Right forelimb (tissue), 1 donor: ENCODE results near the gene ITSN1.
"Not testable (repeated sequence)": the region's sequence is repeated elsewhere in the genome, so short reads cannot be mapped to it uniquely, and the experiment has no call there.

Experiments
- DNase-seq: peaks from one replicate; pipeline ENCODE4 v3.0.0-alpha.2; 2018

The ITSN1 gene

DNA sequence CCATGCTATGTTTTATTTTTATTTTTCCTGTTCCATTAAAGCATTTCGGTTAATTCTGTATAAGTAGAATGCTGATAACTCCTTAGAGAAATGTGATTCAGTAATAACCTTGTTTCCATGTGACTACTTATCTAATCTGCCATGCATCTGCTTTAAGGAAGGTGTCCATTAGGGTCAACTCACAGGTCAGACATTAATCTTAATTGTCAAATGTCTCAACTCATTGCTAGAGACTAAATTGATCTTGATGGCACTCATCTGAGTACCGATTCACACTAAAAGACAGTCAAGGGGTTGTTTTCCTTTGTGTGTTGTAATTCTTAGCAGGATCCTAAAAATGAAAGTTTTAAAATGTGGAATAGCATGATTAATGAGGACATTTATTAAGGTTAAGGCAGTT, 41.8 kb downstream of the ITSN1 start:
- DNase-seq = no peak

DNA sequence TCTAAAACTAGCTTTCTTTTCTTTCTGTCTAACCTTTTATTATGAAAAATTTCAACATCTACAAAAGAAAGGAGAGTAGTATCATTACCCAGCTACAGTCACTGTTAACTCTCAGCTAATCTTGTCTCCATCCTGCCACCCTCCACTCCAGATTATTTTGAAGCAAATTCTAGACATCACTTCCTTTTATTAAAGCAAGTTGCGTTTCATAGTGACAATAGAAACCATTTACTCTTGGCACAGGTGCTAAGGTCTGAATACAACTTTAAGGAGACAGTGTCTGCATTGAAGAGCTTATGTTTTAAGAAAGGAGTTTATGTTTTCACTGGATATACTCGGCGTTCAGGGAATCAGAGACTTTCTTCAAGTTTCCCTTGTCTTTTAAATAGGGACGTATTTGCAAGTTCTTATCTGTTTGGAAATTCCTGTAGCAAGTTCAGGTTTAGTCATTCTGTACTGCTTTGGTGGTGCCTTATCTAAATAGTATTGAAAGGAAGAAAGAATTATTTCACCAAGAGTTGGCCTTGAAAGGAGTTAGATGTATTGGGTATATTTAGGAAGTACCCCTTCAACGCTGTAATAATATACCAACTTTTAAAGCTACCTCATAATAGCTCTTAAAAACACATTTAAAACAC, 42.7 kb downstream of the ITSN1 start:
- DNase-seq = no peak

DNA sequence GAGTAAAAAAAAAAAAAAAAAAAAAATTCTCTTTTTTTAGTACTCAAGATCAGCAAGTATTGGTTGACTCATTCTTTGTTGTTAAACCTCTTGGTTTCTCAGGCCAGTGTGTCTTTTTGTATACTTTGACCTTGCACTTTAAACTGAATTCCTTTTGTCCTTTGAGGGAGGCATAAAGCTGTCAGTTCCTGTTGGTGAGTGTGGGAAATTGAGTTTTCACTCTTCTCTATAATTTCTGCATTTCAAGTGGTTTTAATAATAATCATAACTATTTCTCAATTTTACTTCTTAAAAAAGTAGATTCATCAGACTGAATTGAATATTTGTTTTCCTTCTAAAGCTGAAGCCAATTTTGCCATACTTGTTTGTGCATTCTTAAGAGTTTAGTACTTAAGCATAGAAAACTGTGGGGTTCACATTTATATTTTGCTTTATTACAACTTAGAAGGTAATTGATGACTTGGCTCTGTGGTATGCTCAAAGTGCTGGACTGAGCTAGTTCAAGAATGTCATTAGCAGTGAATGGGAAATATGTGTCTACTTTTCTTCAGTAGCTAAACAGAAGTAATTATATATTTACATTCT, 43.4 kb downstream of the ITSN1 start:
- no peak for DNase-seq

DNA sequence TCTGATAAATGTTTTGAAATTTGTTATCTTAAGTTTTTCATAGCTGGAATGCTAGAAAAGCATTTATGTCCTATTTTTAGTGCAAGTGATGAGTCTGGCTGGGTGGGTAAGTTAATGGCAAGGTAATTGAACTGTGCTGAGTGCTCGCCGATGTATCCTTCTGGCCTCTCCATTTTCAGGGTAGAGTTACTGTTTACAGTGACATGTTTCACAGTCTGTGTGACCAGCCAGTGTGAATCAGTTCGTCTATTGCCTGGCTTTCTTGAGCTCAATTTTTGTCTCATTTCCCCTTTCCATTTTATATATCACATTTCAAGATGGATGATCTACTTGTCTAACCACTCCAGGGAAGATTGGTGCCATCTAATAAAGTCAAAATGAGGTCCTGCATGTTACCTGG, 44.1 kb downstream of the ITSN1 start:
- DNase-seq = no peak

DNA sequence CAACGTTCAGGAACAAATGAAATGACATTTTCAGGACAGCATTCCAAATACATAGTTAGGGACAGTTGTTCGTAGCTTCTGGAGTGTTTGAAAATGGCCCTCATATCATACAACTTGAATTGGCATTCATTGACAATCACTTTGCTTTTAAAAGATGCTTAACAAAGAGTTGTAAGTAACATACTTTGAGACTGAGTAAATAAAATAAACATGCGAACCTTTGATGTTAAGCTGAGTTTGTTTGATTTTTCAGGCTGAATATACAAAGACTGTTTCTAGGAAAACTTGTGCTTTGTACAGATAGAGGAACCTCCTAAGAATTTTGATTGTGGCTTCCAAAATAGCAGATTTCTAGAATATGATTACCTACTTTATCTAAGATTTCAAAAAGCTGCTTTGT, 45.3 kb downstream of the ITSN1 start:
- DNase-seq = no peak

DNA sequence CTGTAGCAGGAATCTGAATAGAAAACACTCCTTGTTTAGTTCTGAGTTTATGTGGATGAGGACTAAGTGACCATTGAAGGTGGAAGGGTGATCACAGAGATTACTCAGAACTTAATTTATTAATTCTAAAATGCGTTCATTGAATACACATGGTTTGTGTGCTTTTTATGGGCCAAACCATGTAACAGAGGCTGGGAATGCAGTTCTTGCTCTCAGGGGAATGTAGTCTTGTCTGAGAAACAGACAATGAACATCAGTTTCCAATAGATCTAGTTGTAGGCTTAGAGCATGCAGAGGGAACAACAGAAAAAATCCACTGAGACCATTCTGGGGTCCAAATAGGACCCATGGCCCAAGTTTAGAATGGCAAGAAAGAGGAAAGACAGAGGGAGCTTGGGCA, 46.1 kb downstream of the ITSN1 start:
- DNase-seq = no peak

DNA sequence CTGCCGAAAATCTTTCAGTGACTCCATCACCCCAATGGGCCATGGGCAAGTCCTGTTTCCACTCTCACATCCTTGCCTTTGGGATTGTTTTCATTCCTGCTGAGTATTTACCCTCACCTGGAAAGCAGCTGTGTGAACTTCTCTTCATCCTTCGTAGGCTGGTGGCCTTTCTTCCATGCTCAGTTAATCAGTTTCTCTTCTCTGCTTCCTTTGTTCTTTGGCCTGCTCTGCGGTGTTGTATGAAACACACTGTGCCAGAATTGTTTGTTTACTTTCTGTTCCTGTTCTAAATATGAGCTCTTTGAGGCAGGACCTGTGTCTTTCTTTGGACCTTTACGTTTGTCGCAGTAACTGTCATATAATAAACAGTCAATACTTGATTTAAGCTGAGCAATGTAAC, 48.6 kb downstream of the ITSN1 start:
- no peak for DNase-seq

DNA sequence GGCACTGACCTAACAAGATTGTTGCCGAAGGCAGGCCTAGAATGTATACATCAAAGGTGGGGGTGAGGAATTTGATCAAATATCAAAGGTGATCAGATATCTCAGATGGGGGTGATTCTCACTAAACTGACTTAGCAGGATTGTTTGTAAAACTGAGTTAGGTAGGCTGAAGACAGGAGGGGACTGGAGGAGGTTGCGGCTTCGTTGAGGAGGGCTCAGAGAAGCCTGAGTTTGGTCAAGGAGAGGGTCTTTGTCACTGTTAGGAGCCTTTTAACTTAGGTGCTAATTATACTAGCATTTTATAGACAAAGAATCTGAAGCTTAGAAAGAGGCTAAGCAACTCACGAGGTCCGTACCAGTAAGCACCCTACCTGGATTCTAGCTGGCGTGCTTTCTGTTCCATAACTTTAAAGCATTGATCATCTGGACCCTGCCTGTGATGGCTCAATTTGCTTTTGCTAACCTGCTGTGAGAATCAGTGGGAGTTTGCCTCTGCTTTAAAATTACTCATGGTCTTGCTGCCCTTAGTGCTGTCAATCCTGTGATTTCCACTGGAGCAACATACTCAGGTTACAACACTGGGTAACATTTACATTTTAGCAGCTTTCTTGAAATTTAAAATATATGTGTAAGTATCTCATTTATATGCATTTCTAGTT, 49.8 kb downstream of the ITSN1 start:
- DNase-seq = no peak

DNA sequence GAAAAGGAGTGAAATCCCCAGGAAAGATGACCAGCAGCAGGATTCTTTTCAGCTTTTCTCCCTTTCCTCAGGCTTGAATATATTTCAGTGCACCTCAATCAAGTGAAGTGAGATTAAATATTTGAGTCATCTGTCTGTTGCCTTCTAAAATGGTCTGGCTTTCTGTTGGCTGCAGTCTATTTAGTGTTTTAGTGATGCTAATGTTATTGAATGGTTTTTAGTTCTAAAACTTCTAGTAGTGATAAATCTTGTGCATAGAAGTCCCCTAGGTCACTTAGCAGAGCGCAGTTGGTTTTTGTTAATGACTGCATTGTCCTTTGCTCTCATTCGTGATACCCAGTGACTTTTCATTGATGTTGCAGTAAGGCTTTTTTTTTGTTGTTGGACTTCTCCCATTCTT, 53.5 kb downstream of the ITSN1 start:
- DNase-seq = no peak

DNA sequence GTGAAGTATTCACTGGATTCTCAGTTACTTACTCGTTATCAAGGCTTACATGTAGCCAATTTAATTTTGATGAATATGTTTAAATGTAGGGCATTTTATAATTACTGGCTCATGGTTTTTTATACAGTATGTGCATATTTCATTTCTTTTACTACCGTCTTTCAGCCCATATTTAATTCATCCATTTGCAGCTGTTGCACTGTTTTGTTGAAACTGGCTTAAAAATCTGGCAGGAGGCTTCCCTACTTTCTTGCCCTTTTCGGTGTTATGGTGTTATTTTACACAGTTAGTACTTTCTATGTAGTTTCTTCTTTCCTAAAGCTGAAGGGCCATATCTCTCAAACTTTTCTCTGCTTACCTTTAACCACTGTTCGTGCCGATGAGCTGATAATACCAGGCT, 54.2 kb downstream of the ITSN1 start:
- no peak for DNase-seq

DNA sequence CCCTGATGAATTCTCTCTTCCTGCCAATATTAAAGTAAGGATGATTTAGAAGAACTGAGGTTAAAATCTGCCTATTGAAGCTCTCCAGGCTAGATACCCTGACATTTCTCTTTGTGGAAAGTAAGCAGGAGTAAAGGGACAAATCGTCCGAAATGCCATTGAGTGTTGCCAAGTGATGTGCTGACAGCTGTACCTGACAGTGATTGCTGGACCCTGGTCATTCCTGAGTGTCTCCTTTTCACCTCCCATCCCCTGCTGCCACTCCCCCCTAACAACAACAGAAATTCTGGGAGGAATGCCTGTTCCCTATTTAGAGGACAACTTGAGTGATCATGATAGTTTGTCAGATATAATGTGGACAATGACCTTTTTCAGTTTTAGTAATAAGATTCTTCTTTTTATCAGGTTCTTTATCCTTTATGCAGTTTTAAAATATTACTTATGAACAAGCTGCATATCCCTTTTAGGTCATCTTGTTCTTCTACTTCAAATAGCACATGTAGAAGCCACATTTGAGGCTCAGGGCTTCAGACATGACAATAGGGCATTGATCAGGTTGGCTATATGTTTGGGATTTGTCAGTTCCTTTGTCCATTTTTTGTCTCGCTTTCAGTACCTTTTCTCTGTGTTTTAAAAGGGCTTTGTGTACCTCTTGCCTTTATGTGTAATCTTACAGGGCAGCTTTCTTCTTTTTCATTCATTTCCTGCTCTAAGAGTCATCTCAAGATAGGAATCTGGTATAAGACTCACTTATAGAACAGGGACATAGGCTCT, 56.0 kb downstream of the ITSN1 start:
- DNase-seq = no peak

DNA sequence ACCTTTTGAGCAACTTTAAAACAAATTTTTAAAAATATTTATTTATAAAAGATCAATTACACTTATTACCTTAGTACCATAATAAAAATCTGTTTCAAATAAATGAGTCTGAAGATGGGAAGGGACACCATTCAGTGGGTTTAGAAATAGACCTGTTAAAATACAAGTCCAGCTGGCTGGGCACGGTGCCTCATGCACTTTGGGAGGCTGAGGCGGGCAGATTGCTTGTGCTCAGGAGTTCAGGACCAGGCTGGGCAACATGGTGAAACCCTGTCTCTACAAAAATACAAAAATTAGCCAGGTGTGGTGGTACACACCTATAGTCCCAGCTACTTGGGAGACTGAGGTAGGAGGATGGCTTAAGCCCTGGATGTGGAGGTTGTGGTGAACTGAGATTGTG, 57.0 kb downstream of the ITSN1 start:
- no peak for DNase-seq

DNA sequence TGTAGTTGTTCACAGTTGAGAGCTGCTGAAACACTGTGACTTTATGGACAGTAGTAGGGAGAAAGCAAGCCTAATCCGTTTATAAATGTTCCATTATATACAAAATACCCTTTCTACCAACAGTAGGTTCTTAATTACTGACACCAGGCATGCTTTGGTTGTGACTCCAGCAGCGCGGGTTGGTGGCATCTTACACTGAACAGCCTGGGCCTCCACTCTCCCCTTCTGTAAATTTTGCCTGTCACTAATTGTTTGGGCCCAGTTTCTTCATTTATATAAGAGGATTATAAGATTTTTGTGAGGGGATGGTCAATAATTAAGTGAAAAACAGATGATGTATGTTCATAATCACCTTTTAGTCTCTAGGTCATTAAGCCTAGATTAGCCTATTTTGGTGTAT, 58.2 kb downstream of the ITSN1 start:
- DNase-seq = no peak

DNA sequence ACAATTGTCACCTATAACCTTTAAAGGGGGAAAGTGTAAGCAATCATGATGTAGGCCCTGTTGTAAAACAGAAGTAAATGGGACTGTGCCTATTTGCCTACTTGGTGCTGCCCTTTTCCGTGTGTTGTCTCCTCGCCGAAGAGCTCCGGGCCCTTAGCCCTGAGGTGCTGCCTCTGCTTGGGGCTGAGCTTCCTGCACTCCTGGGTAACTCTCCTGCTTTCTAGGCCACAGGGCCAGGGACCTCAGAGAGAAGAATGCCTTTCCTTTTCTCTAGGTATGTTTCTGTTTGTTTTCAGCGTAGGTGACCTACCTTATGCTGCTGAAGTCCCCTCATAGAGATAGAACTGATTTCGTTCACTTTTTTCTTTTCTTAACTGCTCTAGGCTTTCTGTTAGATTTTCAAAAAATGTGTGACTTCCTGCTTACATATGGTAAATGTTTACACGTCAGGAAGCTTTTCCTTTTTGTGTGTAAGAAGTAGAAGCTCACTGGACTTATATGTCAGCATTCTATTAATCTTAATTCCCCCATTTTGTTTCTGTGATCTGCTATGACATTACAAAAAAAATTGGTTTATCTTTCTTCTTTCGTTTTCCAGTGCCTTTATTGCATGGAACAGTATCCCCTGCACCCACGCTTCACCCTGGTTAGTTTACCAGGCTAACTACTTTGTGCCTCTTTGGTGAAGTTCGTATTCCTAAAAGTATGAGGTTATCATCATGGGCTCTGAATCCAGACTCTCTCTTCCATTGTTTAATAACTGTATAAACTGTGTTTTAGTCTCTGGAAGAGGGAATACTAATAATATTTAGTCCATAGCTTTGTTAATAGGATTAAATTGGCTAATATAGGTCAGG, 61.7 kb downstream of the ITSN1 start:
- no peak for DNase-seq

DNA sequence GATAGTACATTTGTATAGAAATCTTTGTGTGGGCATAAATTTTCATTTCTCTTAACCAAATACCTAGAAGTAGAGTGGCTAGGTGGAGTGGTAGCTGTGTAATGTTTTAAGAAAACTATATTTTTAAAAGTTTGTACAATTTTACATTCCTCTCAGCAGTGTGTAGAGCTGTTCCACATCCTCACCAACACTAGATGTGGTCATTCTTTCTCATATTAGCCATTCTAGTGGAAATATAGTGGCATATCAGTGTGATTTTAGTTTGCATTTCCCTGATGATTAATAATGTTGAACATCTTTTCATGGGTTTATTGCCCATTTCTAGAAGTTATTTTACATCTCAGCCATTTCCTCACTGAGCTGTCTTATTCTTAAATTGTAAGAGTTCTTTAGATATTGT, 65.5 kb downstream of the ITSN1 start:
- DNase-seq = no peak

DNA sequence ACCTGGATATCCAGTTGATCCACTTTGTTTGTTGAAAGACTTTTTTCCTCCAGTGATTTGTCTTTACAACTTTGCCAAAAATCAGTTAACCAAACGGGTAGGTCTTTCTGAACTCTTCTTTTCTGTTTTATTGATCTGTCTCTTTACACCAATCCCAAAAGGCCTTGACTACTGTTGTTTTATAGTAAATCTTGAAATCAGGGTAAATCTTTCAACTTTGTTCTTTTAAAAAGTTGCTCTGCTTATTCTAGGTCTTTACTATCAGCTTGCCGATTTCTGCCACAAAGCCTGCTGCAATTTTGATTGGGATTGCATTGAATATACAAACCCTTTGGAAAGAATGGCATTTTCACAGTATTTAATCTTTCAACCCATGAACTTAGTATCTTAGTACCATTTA, 66.6 kb downstream of the ITSN1 start:
- no peak for DNase-seq

DNA sequence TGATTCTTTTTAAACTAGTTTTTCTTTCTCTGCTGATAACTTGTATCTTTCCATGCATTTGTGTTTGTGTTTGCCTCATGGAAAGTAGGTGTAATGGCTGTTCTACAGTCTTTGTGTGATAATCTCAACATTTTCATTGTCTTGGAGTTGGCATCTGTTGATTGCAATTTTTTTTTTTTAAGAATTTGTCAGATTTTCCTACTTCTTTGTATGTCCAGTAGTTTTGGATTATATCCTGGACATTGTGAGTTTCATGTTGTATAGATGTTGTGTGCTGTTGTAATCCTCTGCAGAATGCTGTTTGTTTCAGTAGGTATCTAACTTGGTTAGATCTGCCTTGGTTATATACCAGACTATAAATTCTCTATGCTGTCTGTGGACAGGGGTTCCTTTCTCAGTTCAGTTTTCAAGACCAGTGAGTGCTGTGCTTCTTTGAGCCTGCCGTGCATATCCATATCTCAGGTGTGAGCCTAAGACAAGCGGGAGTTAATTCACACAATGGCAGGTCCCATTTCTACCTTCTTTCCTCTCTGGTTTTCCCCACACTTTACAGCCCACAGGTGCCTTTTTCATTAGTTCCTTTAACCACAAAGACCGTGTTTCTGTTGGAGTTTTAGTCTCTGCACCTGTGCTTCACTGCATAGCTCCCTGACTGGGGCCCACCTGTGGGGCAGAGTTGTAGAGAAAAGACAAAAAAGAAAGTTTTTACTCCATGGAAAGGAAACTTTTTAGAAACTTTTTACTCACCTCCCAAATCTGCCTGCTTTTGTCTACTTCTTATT, 69.9 kb downstream of the ITSN1 start:
- DNase-seq = no peak

DNA sequence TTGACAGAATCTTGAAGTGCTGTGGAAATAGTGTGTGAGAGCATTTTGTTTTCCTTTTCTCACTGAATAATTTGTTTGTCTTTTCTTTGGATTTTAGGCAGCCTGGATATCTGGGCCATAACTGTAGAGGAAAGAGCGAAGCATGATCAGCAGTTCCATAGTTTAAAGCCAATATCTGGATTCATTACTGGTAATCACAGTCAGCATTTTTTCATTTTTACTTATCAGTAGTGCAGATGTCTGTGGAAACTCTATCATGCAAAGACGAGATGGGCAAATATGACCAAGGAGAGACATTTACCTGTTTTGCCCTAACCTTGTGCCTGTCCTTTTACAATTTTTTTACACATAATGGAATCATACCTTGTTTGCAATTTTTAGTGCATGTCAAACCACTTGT, 78.8 kb downstream of the ITSN1 start:
- no peak for DNase-seq

DNA sequence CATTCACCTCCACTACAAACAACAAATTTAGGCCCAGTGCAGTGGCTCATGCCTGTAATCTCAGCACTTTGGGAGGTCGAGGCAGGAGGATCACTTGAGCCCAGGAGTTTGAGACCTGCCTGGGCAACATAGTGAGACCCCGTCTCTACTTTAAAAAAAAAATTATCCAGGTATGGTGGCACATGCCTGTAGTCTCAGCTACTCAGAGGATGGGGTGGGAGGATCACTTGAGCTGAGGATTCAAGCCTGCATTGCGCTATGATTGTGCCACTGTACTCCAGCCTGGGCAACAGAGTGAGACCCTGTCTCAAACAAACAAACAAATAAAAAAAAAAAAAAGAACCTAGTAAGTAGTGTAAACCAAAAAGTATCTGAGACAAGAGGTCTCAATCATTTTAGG, 86.8 kb downstream of the ITSN1 start:
- not testable (repeated sequence) for DNase-seq

DNA sequence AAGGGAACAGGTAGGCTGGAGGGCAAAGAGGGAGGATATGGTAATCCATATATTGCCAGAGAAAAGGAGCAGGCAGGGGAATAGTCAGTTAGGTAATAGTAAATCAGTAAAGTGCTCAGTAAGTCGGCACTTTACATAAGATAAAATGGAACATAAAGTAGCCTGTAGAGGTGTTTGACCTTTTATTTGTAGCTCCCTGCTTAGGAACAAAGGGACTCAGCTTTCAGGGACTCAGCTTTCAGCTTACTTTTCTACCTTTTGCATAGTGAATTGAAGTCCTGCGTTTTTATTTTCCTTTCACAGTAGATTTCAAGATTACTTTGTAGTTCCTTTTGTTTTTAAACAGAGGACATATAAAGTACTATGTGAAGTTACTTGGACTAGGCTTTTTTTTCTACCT, 87.3 kb downstream of the ITSN1 start:
- DNase-seq = no peak

DNA sequence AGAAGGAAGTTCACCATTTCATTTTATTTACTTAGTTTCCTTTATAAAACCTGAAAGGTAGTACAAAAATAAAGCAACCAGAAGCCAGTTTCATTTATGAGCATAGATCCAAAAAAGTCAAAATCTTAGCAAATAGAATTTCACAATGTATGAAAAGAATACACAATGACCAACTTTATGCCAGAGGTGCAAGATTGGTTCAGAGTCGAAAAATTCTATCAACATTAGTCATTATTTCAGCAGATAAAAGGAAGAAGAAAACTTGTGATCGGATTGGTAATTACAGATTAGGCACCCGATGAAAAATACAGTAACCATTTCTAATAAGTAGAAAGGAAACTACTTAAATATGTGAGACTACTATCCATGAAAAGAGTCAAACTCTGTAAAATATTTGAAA, 89.1 kb downstream of the ITSN1 start:
- DNase-seq = no peak

DNA sequence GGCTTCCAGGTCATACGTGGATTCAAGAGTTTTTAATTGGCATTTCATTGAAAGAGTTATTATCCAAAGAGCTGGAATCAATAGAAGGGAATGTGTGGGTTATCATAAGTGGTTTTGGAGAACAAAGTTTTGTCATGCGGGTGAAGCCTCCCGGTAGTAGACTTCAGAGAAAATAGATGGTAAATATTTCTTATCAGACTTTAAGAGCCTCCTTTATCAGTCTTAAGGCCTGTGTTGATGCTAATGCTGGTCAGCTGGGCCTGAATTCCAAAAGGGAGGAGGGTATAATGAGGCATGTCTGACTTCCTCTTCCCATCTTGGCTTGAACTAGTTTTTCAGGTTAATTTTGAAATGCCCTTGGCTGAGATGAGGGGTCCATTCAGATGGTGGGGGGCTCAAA, 89.7 kb downstream of the ITSN1 start:
- no peak for DNase-seq
